ENCODE data around the gene CD53. TPM values are rescaled to one million over a fixed set of nuclear protein-coding genes. Genes with fewer than 3 reads are reported as not detected.

The CD53 gene
- total RNA-seq, 1 experiment from 2014 or later: not detected

DNA sequence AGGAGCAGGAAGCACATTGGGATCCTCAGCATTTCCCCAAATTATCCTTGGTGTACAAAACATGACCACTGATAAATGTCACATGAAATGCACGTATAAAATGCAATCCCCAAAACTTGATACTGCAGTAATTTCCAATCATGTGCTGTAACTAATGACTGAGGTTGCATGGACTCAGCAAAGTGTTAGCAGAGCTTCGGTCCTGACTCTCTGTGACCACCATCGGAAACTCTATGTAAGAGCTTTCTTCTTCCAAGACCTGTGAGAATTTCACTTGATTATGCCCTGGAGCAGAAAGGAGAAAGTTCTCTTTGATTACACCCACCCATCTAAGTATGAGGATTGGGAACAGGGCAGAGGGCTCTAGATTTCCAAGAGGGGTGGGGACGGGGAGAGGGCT is 908 bp downstream of the CD53 start:
- in situ Hi-C loops (cut with HindIII; ENCODE audit: low pct_unique_long_range_greater_than_20kb, low sequenced_read_pairs): no loop called here

DNA sequence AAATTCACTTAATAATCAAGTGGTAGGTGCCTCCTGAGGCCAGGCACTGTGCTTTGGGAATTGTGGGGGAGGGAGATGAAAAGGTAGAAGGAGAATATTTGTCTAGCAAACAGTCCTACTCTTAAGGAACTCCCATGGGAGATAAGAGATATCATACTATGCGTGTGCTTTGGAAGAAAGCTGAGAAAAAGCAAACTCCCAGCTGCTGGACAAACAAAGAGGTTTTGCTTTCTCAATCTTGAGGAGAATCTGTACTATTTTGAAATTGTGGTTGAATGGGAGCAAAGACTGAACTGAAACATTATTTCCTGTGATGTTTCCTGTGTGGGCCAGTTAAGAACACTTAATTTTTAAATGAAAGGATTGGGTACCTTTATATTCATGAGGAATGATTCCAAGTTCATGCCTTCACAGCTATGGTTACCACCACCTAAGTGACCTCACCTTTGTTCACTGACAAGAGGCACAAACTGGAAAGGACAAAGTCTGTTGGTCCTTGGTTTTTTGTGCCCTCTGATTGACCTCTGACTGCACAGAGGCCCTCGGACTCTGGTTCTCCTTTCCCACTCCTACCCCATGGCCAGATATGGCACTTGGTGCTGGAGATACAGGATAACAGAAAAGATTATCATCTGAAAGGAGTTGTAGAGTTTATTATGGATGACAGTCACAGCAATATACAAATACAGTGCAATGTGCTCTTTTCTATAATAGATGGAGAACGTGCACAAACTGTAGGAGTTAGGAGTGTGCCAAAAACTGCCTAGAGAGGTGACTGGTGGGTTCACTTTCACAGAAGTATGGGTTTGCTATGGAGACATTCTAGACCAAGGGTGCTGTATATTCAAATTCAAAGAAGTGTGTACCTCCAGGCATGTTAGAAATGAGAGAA is 1.6 kb downstream of the CD53 start:
- DNase-seq (ENCODE audit: low read depth, low spot score): no peak
- in situ Hi-C loops (cut with HindIII; ENCODE audit: low pct_unique_long_range_greater_than_20kb, low sequenced_read_pairs): no loop called here

More for the DNA sequence above, 908 bp downstream of the CD53 start:
- no peak for DNase-seq (ENCODE audit: low read depth, low spot score)

DNA sequence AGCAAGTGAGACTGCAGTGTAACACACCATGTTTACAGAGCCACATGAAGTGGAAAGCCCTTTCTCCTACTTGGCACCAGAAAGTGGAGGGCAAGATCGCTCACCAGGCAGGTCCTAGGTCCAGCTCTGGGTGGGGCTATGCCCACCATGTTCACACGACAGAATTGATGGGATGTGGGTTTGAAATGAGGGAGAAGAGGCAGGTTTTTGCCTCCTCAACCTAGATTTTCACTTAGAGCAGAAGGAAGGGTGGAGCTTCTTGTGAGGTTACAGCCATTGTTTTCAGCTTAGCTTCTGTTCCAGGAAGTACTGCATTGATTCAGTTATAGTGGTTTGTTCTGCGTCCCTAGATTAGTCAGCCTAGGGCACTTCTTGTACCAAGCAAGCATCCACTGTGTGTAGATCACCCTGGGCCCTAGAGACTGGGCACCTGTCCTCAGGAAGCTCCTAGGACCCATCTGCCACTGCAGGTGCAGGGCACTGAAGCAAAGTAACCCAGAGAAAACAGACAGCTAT is 2.3 kb downstream of the CD53 start:
- in situ Hi-C loops (cut with HindIII; ENCODE audit: low pct_unique_long_range_greater_than_20kb, low sequenced_read_pairs): no loop called here
- no peak for DNase-seq (ENCODE audit: low read depth, low spot score)

DNA sequence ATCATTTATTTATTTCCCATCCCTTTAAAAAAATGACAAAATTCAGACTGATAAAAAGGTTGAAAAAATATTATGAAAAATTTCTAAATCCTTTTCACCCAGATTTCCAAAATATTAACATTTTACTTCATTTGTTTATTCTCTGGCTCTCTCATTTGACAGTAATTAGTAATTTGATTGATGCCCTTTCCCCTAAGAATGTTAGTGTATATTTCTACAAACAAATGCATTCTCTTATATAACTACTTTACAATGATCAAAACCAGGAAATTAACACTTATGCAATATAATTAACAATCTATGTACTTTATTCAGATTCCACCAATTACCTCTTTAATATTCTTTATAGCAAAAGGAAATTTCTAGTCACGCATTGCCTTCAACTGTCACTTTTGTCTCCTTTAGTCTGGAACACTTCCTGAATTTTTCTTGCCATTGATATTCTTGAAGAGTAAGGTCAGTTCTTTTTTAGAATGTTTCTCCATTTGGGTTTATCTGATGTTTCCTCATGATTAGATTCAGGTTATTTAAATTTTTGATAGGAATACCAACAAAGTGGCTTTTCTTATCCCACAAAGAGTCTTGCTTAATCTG is 3.9 kb downstream of the CD53 start:
- DNase-seq (ENCODE audit: low read depth, low spot score): no peak
- in situ Hi-C loops (cut with HindIII; ENCODE audit: low pct_unique_long_range_greater_than_20kb, low sequenced_read_pairs): no loop called here

DNA sequence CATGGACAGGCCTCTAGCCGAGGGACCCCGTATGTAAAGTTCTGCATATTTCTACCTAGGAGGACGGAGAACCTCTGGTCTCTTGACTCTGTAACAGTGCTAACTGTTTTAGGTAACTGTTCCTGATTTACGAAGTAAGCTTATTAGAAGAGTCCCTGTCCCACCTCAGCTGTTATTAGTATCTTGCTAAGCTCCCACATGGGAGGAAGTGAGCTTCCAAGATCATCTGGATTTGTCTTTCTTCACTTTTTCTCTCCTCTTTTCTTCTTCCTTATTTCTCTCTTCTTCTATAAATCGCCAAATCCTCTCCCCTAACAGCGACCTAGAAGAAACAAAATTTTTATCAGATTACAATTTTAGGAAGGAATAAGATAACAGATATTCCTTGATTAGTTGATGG is 4.4 kb downstream of the CD53 start:
- no peak for DNase-seq (ENCODE audit: low read depth, low spot score)
- in situ Hi-C loops (cut with HindIII; ENCODE audit: low pct_unique_long_range_greater_than_20kb, low sequenced_read_pairs): no loop called here

DNA sequence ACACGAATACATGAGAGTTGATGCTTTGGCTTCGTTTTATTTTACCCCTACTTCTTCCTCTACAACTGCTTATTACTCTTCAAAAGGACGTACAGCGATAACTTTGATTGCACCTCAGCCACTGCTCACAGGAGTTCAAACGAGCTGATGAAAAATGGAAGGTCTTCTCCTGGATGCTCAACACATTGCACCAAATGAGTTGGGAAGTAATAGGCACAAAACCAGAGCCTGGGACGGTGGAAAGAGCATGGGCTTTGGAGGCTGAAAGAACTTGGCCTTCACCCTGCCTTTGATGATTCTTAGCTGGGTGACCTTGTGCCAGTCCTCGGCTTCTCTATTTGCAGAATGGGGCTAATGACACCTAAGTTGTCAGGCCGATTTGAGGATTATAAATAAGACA is 4.8 kb downstream of the CD53 start:
- no peak for DNase-seq (ENCODE audit: low read depth, low spot score)
- in situ Hi-C loops (cut with HindIII; ENCODE audit: low pct_unique_long_range_greater_than_20kb, low sequenced_read_pairs): no loop called here

DNA sequence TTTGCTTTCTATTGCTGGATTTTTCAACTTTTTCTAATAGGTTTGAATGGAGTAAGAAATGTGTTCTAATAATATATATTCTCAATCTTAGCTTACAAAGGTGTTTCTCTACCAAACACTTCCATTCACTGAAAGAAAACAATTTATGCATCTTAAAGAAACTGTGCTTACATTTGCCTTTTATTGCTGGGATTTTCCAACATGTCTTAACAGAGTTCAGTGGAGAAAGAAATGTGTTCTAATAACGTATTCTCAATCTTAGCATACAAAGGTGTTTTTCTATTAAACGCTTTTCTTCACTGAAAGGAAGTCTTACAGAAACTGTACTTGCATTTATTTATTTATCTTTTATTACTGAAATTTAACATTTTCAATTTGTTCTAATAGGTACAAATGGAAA is 5.6 kb downstream of the CD53 start:
- no peak for DNase-seq (ENCODE audit: low read depth, low spot score)
- in situ Hi-C loops (cut with HindIII; ENCODE audit: low pct_unique_long_range_greater_than_20kb, low sequenced_read_pairs): no loop called here

DNA sequence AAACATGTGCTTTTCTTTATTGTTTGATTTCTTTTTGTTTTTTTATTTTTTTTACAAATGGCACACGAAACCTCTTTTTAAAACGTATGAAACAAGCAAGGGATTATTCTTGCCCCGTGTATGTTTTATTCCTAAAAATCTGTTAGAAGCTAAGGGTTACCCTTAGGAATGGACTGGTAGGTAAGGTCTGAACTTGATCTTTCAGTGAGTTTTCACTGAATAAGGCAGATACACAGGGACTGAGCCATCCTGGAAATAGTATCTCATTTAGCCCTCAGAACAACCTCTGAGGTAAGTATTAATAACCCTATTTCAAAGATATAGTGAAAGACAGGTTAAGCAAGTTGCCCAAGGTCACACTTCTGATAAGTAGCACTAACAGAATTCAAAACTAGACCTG is 6.0 kb downstream of the CD53 start:
- in situ Hi-C loops (cut with HindIII; ENCODE audit: low pct_unique_long_range_greater_than_20kb, low sequenced_read_pairs): no loop called here
- DNase-seq (ENCODE audit: low read depth, low spot score): no peak

DNA sequence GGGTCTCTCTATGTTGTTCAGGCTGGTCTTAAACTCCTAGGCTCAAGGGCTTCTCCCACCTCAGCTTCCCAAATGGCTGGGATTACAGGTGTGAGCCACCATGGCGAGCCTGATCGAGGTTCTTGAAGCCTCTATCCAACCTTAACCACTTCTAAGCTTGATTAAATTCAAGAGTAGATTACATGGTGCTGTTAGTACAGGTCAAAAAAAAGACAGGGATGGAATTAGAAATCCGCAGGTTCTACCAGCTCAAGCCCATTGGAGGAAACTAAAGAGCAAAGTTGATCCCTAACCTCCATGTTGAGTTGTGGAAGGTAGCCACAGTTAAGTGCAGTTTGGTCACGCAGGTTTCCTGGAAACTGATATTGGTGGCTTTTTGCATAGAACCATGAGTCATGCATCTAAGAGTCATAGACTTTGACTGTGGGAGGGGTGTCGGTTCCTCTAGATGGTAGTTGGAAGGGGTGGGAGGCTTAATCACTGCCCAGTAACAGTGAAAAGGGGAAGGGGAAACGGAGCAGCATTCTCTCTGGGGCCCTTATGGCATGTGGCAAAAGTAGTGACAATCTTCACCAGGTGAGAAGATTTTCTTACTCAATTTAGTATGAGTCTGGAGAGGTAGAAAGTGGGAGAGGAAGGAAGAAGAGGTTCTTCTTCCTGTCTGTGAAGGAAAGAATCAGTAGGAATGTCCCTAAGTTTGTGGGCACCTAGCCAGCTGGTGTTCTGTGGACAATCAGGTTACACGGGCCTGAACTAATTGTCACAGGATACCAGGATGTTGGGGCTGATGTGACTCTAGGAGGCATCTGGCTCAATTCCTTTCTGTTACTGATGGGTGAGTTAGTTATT is 7.0 kb downstream of the CD53 start:
- DNase-seq (ENCODE audit: low read depth, low spot score): no peak
- in situ Hi-C loops (cut with HindIII; ENCODE audit: low pct_unique_long_range_greater_than_20kb, low sequenced_read_pairs): no loop called here

DNA sequence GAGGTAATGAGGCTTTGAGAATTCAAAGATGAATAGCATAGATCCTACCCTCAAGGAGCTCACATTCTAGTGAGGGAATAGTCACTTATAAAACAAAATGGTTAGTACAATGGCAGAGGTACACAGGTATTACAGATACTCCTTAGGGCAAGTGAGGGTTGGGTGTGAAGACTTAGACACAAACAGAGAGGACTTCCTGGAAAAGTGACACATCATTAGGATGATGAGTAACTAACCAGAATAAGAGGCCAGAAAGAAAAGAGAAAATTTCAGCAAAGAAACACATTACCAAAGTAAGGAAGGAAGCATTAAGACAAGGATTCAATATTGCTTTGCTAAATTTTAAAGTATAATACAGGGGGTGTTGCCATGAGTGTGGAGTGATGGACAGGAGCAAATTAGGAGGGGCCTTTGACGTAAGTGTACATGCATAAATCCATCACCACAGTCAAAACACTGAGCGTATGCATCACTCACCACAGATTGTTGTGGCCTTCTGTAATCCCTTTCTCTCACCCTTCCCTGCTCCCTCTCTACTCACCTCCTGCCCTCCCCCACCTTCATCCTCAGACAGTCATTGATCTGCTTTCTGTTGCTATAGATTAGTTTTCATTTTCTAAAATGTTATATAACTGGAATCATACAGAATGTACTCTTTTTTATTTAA is 7.9 kb downstream of the CD53 start:
- in situ Hi-C loops (cut with HindIII; ENCODE audit: low pct_unique_long_range_greater_than_20kb, low sequenced_read_pairs): no loop called here
- DNase-seq (ENCODE audit: low read depth, low spot score): no peak

DNA sequence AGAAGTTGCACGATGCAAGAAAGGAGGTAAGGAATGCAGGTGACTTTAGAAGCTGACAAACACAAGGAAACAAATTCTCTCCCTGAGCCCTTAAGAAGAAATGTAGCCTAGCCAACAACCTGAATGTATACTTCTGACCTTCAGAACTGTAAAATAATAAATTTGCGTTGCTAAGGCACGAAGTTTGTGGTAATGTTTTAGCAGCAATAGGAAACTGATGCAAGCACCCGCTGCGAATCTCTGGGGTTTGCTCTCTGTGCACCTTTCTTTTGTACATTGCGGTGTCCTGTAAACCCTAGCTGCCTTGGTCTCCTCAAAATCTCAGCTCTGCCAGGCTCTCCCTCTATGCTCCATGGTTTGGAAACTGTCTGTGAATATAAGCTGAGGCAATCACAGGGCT is 15.1 kb downstream of the CD53 start:
- in situ Hi-C loops (cut with HindIII; ENCODE audit: low pct_unique_long_range_greater_than_20kb, low sequenced_read_pairs): no loop called here
- DNase-seq (ENCODE audit: low read depth, low spot score): no peak

DNA sequence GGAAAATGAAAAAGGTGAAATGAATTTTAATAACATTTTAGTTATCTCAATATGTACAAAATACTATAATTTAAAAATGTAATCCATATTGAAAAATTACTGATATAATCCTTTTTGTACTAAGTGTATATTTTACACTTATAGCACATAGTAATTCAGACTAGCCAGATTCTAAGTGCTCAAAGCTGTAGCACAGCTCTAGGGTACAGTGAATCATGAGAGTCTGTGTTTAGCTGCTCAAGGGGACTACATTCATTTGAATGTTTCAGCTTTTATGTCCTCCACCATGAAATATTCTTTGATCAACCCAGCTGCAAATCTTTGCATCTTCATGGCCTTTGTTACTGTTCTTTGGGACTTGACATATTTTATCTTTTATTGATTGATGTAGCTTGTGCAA is 15.7 kb downstream of the CD53 start:
- DNase-seq (ENCODE audit: low read depth, low spot score): no peak
- in situ Hi-C loops (cut with HindIII; ENCODE audit: low pct_unique_long_range_greater_than_20kb, low sequenced_read_pairs): no loop called here

DNA sequence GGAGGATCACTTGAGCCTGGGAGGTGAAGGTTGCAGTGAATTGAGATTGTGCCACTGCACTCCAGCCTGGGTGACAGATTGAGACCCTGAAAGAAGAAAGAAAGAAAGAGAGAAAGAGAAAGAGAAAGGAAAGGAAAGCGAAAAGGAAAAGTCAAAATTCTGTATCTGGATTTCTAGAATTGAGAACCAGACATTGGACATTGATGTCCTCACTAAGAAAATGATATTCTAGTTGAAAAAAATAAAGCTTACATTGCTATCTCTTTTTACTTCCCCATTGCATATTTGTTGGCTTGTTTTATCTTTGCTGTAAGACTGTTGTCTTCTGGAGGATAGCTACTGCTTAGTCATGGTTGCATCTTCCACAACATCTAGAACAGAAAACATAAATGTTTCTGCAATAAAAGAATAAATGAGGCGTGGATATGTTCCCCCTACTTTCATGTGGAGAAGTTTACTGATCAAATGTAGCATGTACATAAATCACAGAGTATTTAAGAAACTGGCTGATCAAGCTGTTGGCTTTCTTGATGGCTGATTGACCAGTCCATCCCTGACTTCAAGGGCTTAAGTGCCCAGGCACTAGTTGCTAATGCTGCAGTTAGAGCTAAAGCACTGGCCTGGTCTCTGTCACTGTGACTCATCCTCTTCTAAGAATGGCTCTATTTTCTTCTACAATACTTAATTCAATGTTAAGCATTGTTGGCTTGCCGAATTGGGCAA is 17.7 kb downstream of the CD53 start:
- in situ Hi-C loops (cut with HindIII; ENCODE audit: low pct_unique_long_range_greater_than_20kb, low sequenced_read_pairs): no loop called here
- no peak for DNase-seq (ENCODE audit: low read depth, low spot score)

DNA sequence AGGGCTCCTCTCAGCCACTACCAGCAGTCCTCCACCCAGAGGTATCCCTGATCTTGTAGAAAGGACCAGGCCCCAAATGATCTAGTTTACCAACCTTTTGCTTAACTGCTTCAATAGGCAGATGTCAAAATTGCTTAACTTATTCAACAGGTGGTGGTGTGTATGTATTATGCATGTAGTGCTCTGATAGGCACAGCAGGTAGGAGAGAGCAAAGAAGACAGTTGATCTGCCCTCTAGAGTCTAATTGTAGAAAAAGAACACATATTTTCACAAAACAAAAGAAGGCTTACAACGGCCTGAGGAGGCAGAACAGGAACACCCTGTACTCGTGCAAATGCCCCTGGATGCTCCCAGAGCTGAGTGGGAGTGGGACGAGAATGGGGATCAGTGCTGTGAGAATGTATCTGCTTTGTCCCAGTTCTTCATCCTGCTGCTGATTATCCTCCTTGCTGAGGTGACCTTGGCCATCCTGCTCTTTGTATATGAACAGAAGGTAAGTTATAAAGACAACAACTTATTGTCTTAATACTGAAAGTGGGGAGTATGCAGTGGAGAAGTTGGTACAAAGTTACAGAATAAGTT is 21.1 kb downstream of the CD53 start:
- no peak for DNase-seq (ENCODE audit: low read depth, low spot score)
- in situ Hi-C loops (cut with HindIII; ENCODE audit: low pct_unique_long_range_greater_than_20kb, low sequenced_read_pairs): no loop called here

DNA sequence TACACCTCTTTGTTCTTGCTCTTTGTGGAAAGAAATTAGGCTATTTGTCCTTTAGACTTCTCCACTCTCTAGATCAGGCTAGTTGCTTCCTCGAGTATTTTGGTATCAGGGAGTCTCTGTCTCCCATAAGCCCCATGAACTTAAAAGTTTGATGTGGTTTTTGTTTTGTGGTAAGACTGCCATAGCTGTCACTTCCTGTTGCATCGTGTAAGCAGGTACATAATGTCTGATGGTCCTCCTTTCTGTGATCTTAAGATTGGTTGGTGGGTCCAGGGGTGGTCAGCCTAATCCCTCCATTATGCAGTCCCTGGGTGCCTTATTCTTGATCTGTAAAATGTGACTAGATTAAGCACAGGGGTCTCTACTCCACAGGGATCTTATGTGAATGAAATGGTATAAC is 23.1 kb downstream of the CD53 start:
- no peak for DNase-seq (ENCODE audit: low read depth, low spot score)
- in situ Hi-C loops (cut with HindIII; ENCODE audit: low pct_unique_long_range_greater_than_20kb, low sequenced_read_pairs): no loop called here

DNA sequence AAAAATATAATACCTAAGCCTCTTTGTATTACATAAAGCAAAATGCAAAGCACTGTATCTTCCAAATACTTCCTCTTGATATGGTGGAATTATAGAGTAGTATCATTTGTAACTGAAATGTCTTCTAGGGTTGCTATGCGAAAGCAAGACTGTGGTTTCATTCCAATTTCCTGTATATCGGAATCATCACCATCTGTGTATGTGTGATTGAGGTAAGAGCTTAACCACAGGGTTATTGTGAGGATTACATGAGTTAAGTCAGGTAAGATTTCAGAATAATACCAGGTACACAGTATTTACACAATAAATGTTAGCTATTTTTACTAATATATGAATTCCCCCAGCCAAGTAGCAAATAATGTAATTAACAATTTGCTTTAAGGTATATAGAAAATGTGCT is 24.7 kb downstream of the CD53 start:
- no peak for DNase-seq (ENCODE audit: low read depth, low spot score)

More for the DNA sequence above, 24.7 kb downstream of the CD53 start:
- in situ Hi-C loops (cut with HindIII; ENCODE audit: low pct_unique_long_range_greater_than_20kb, low sequenced_read_pairs): no loop called here

Data from SK-MEL-5 (cell line).